Fibroblast of lung (primary cell): ENCODE measurements around the gene CHTF8. TPM values are rescaled to one million over a fixed set of nuclear protein-coding genes. Genes with fewer than 3 reads are reported as not detected.

ENCODE experiments used
- DNase-seq, 2 donors: peaks; one replicate each; pipeline versions ENCODE4 v3.0.0 to v3.0.0-alpha.2; 2010; ENCODE audit warnings: low read depth in 2 of 2
- H2AFZ ChIP-seq: 2 replicates; pipeline ENCODE4 v1.5.1; 2012; ENCODE audit warnings: low read length, control low read depth, inconsistent platforms
- H3K27ac ChIP-seq: 2 replicates; pipeline ENCODE4 v1.5.1; 2011; ENCODE audit warnings: low read length, control low read depth; ENCODE audit not compliant: insufficient read depth
- H3K27me3 ChIP-seq: 2 replicates; pipeline ENCODE4 v1.5.1; 2011; ENCODE audit warnings: mild to moderate bottlenecking, low read length; ENCODE audit not compliant: control insufficient read depth, insufficient read depth
- H3K36me3 ChIP-seq: 2 replicates; pipeline ENCODE4 v1.5.1; 2011; ENCODE audit warnings: low read length; ENCODE audit not compliant: control insufficient read depth, insufficient read depth
- H3K4me1 ChIP-seq: 2 replicates; pipeline ENCODE4 v1.5.1; 2011; ENCODE audit warnings: low read length; ENCODE audit not compliant: control insufficient read depth, insufficient read depth; ENCODE audit errors: extremely low read depth
- H3K4me2 ChIP-seq: 2 replicates; pipeline ENCODE4 v1.5.1; 2011; ENCODE audit warnings: low read length, control low read depth; ENCODE audit not compliant: insufficient read depth; ENCODE audit errors: extremely low read depth
- H3K4me3 ChIP-seq, 4 experiments: fragments of 200-600 bp in 1 of 4; sonication (generic) in 1 of 4; replicated peaks in 1 of 4; 2 replicates each; pipeline ENCODE4 v1.5.1; 2011 to 2016; ENCODE audit warnings: low read length in 4 of 4, low read depth in 3 of 4, mild to moderate bottlenecking in 3 of 4, control low read depth in 2 of 4, inconsistent platforms in 1 of 4, mixed read lengths in 1 of 4; ENCODE audit not compliant: insufficient read depth in 1 of 4; ENCODE audit errors: control extremely low read depth in 1 of 4
- H3K79me2 ChIP-seq: 2 replicates; pipeline ENCODE4 v1.5.1; 2012; ENCODE audit warnings: mild to moderate bottlenecking, low read length, inconsistent platforms; ENCODE audit not compliant: control insufficient read depth, insufficient read depth
- H3K9ac ChIP-seq: 2 replicates; pipeline ENCODE4 v1.5.1; 2011; ENCODE audit warnings: mild to moderate bottlenecking, low read length, control low read depth; ENCODE audit not compliant: insufficient read depth
- H3K9me3 ChIP-seq: 2 replicates; pipeline ENCODE4 v1.5.1; 2012; ENCODE audit warnings: low read depth, low read length; ENCODE audit not compliant: control insufficient read depth, insufficient read depth
- H4K20me1 ChIP-seq: 2 replicates; pipeline ENCODE4 v1.5.1; 2011; ENCODE audit warnings: low read length; ENCODE audit not compliant: control insufficient read depth, insufficient read depth; ENCODE audit errors: extremely low read depth
- EZH2 ChIP-seq: IDR thresholded peaks from 2 replicates; pipeline ENCODE4 v1.5.1; 2012; ENCODE audit warnings: low read length, control low read depth, mild to moderate bottlenecking; ENCODE audit errors: missing control alignments
- polyA plus RNA-seq, 2 donors: library from polyadenylated mRNA; depleted of rRNA in 1 of 2; stranded (reverse) in 1 of 2; unstranded in 1 of 2; fragments of >200 nt; gene quantifications; 2 replicates each; pipeline ENCODE4 v1.2.1, GENCODE V29; 2011 to 2012; ENCODE audit warnings: missing spikeins in 1 of 2
- total RNA-seq: library from RNA; depleted of rRNA; stranded (reverse); fragments of >200 nt; gene quantifications from 2 replicates; pipeline ENCODE4 v1.2.1, GENCODE V29; 2014
- TF ChIP-seq, protein P1 (sequence below), 2 donors: IDR thresholded peaks in 1 of 2; conservative IDR thresholded peaks in 1 of 2; 1 replicate in 1 of 2; 2 replicates in 1 of 2; pipeline ENCODE4 v1.5.1; 2011 to 2012; ENCODE audit warnings: low read length in 2 of 2, control low read depth in 1 of 2, inconsistent platforms in 1 of 2, low read depth in 1 of 2, mild to moderate bottlenecking in 1 of 2

The CHTF8 gene
- total and polyA plus RNA-seq, 2 donors (not counting 1 experiment from before 2014, with no cell fraction given): 55.7 to 74.3 TPM

DNA sequence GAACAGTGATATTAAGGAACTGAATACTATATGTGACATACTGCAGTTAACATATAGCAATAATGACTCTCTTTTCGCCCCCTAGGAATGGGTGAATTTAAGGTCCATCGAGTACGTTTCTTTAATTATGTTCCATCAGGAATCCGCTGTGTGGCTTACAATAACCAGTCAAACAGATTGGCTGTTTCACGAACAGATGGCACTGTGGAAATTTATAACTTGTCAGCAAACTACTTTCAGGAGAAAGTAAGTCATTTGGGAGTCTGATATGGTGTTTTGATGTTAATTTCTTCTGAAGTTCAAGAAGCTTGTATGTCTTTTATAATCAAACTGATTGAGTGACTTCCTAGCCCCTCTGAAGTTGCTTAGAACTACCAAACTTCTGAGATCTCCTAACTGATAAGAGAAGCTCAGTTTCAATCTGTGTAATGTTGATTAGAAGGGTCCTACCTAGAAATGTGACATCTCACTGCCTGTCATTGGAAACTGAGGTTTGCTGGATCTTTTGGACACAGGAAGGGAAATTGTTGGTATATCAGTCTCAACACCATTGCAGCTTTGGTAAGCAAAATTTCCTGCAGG is 1.1 kb upstream of the CHTF8 start:
- peak overlapping the region; percentile 84 for H3K4me2 ChIP-seq
- no peaks in the 10 kb centered on the region for H4K20me1 ChIP-seq
- H3K4me3 ChIP-seq: peak overlapping the region; percentile 84 to 99 (median 93)
- no peak overlapping the region for H2AFZ ChIP-seq
- TF ChIP-seq, protein P1, sequence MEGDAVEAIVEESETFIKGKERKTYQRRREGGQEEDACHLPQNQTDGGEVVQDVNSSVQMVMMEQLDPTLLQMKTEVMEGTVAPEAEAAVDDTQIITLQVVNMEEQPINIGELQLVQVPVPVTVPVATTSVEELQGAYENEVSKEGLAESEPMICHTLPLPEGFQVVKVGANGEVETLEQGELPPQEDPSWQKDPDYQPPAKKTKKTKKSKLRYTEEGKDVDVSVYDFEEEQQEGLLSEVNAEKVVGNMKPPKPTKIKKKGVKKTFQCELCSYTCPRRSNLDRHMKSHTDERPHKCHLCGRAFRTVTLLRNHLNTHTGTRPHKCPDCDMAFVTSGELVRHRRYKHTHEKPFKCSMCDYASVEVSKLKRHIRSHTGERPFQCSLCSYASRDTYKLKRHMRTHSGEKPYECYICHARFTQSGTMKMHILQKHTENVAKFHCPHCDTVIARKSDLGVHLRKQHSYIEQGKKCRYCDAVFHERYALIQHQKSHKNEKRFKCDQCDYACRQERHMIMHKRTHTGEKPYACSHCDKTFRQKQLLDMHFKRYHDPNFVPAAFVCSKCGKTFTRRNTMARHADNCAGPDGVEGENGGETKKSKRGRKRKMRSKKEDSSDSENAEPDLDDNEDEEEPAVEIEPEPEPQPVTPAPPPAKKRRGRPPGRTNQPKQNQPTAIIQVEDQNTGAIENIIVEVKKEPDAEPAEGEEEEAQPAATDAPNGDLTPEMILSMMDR (conservative IDR thresholded peaks at IDR 0.05 in 1 of 2, IDR thresholded peaks at IDR 0.05 in 1 of 2; ENCODE audit: low read depth in 1 of 2, low read length in 2 of 2): no peak
- no peak for TF ChIP-seq EZH2
- peak overlapping the region; percentile 82 for H3K27ac ChIP-seq
- H3K79me2 ChIP-seq: peaks cover 77% of the 10 kb centered on the region
- H3K36me3 ChIP-seq: peaks cover 9% of the 10 kb centered on the region
- H3K4me1 ChIP-seq: peaks cover 2% of the 10 kb centered on the region
- DNase-seq: no peak
- no peaks in the 10 kb centered on the region for H3K9me3 ChIP-seq
- H3K9ac ChIP-seq: peak overlapping the region; percentile 90
- H3K27me3 ChIP-seq: no peaks in the 10 kb centered on the region

DNA sequence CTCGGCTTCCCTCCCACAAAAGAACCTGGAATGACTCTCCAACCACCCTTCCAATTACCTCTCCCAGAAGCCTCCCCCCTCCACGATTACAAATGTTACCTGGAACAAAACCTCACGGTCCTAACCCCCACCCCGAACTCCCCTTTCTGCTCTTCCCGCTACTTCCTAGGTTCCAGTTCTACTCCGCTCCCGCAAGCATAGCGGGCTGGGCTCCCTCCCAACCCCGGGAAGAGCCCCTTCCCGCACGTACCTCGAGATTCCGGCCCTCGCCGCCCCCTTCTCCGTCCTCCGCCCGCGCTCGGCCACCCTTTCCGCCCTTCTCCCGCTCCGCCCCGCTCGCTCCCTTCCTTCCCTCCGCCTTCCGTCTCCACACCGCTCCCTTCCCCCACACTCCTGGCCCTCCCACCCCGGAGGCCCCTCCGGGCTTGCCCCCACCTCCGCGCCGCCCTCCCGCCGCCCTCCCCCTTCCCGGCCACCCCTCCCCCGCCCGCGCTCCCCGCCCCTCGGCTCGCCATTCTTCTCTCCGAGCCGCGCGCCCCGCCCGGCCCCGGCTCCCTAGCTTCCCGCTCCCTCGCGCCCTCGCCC is 457 bp downstream of the CHTF8 start:
- H3K9ac ChIP-seq: peak overlapping the region; percentile 90
- H3K4me3 ChIP-seq: peak overlapping the region; percentile 46 to 99 (median 94)
- no peaks in the 10 kb centered on the region for H3K9me3 ChIP-seq
- peak overlapping the region; percentile 82 for H3K27ac ChIP-seq
- no peak for TF ChIP-seq EZH2
- TF ChIP-seq, protein P1 (conservative IDR thresholded peaks at IDR 0.05 in 1 of 2, IDR thresholded peaks at IDR 0.05 in 1 of 2; ENCODE audit: low read depth in 1 of 2, low read length in 2 of 2): no peak
- H4K20me1 ChIP-seq: no peaks in the 10 kb centered on the region
- DNase-seq: peak; percentile 78 to 81
- no peaks in the 10 kb centered on the region for H3K27me3 ChIP-seq
- H2AFZ ChIP-seq: no peak overlapping the region
- H3K4me1 ChIP-seq: peaks cover 2% of the 10 kb centered on the region
- peak overlapping the region; percentile 6 for H3K4me2 ChIP-seq
- H3K79me2 ChIP-seq: peaks cover 86% of the 10 kb centered on the region
- H3K36me3 ChIP-seq: peaks cover 3% of the 10 kb centered on the region

DNA sequence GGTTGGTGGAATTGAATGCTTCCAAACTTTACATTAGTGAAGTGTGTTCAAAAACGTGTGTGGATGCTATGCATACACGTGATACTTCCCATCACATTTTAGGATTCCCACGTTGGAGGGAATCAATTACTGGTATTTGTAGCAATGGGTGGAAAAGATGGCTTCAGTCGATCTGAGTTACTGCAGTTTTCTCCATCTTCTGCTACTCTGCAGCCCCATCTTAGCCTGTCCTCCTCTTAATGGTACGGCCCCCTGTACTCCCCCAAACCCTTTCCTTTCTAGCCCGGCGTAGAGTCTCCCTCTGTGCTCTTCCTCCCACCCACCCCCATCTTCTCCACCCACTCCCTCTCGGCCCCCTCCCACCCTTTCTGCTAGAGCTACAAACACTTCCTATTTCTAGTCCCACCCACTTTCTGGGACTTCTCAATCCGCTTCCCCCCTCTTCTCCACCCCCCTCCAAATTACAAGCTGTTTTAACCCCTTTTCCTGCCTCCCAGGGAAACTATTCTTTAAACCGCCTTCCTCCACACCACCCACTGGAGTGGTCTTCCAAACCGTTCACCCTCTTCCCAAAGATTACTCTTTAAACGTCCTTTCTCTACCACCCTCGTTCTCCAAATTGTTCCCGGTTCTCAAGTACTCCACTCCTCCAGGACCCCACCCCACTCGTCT is 1.1 kb downstream of the CHTF8 start:
- TF ChIP-seq, protein P1 (conservative IDR thresholded peaks at IDR 0.05 in 1 of 2, IDR thresholded peaks at IDR 0.05 in 1 of 2; ENCODE audit: low read depth in 1 of 2, low read length in 2 of 2): no peak
- no peak for TF ChIP-seq EZH2
- H3K4me3 ChIP-seq: peak overlapping the region; percentile 46 to 99 (median 79)
- H4K20me1 ChIP-seq: no peaks in the 10 kb centered on the region
- H3K4me2 ChIP-seq: peak overlapping the region; percentile 44
- H2AFZ ChIP-seq: no peak overlapping the region
- no peaks in the 10 kb centered on the region for H3K27me3 ChIP-seq
- H3K9me3 ChIP-seq: no peaks in the 10 kb centered on the region
- no peaks in the 10 kb centered on the region for H3K36me3 ChIP-seq
- peak; percentile 38 to 40 for DNase-seq
- H3K27ac ChIP-seq: peak overlapping the region; percentile 75
- H3K9ac ChIP-seq: peak overlapping the region; percentile 79
- peaks cover 2% of the 10 kb centered on the region for H3K4me1 ChIP-seq
- H3K79me2 ChIP-seq: peaks cover 87% of the 10 kb centered on the region
